ENCODE measurements around the gene NPAS1. TPM values are rescaled to one million over a fixed set of nuclear protein-coding genes. Genes with fewer than 3 reads are reported as not detected.

Gene NPAS1
- total RNA-seq, 1 experiment from 2014 or later = 4.6 TPM

- TF ChIP-seq REST (IDR thresholded peaks at IDR 0.05; ENCODE audit: low read depth) = no peak
Measured at GRCh38 chr19:47070756-47071155, 51.1 kb downstream of the NPAS1 start (continued).

DNA sequence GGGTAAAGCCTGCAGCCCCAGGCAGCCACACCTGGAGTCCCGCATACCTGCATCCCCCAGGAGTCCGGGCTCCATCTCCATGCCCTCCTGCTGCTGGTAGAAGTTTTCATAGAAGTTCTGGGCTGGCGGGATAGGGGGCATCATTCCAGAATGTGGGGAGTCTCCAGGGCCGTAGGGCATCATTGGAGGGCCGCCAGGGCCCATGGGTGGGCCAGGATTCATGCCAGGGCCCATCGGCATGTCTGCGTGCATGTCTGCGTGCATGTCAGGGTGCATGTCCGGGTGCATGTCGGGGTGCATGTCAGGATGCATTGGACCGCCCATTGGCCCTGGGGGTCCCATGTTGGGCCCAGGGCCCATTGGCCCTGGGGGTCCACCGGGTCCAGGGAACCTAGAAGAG is 52.1 kb downstream of the NPAS1 start:
- no peaks in the 10 kb centered on the region for H4K20me1 ChIP-seq (ENCODE audit: insufficient read depth)
- H3K9me2 ChIP-seq (ENCODE audit: insufficient read depth) = no peaks in the 10 kb centered on the region
- BruUV-seq (replicated peaks) = no TSS peak
- peaks cover 19 to 33% of the 10 kb centered on the region in 2 experiments; a peak in 3 of 4 replicates for H3K36me3 ChIP-seq (ENCODE audit: control insufficient read depth in 1 of 2, insufficient read depth in 2 of 2, low read length in 2 of 2)
- no peak overlapping the region for H3K9ac ChIP-seq (ENCODE audit: low read length)
- no peak overlapping the region for H3K4me2 ChIP-seq (ENCODE audit: low read length)
- peaks cover 6% of the 10 kb centered on the region; the same call in 1 of the 2 replicates for H3K79me2 ChIP-seq (ENCODE audit: insufficient read depth, low read length)
- DNase-seq (ENCODE audit: low read depth, low spot score) = no peak
- H3K27ac ChIP-seq (ENCODE audit: low read depth, low read length) = no peak overlapping the region
- ATAC-seq = no peak
- H3K27me3 ChIP-seq (ENCODE audit: insufficient read depth, low read length) = no peaks in the 10 kb centered on the region
- intact Hi-C loops (cut with micrococcal nuclease) = no loop called here
- H3K4me3 ChIP-seq (replicated peaks in 1 of 2; ENCODE audit: low read depth in 1 of 2, low read length in 2 of 2) = no peak overlapping the region
- no peaks in the 10 kb centered on the region for H3K4me1 ChIP-seq (ENCODE audit: control insufficient read depth in 1 of 2, insufficient read depth in 2 of 2, low read length in 2 of 2)
- ChIA-PET CTCF (no interaction called here), POLR2A (no interaction called here), RAD21 (ENCODE audit: low non-redundant PET in 1 of 2, low total read pairs in 2 of 2, uncharacterized antibody in 2 of 2, unreplicated experiment in 2 of 2) (no interaction called here)
- H3K9me3 ChIP-seq (ENCODE audit: control insufficient read depth in 1 of 2, insufficient read depth in 1 of 2, low read depth in 1 of 2, low read length in 2 of 2) = no peaks in the 10 kb centered on the region
- TF ChIP-seq CBX3 (IDR thresholded peaks at IDR 0.05; ENCODE audit: low read depth) = no peak
- no peak for TF ChIP-seq POLR2AphosphoS5 (IDR thresholded peaks at IDR 0.05; ENCODE audit: low read depth, low read length)
- no peak for TF ChIP-seq FOSL1 (IDR thresholded peaks at IDR 0.05; ENCODE audit: low read depth)
- TF ChIP-seq ZNF274 (IDR thresholded peaks at IDR 0.05; ENCODE audit: low read depth, low read length) = no peak
- TF ChIP-seq TCF7L2 (IDR thresholded peaks at IDR 0.05; ENCODE audit: borderline replicate concordance, extremely low read depth, insufficient read depth, insufficient read length) = no peak
- no peak for TF ChIP-seq EZH2 (IDR thresholded peaks at IDR 0.05)
- no peak for TF ChIP-seq JUND (IDR thresholded peaks at IDR 0.05)
- TF ChIP-seq, protein P1, sequence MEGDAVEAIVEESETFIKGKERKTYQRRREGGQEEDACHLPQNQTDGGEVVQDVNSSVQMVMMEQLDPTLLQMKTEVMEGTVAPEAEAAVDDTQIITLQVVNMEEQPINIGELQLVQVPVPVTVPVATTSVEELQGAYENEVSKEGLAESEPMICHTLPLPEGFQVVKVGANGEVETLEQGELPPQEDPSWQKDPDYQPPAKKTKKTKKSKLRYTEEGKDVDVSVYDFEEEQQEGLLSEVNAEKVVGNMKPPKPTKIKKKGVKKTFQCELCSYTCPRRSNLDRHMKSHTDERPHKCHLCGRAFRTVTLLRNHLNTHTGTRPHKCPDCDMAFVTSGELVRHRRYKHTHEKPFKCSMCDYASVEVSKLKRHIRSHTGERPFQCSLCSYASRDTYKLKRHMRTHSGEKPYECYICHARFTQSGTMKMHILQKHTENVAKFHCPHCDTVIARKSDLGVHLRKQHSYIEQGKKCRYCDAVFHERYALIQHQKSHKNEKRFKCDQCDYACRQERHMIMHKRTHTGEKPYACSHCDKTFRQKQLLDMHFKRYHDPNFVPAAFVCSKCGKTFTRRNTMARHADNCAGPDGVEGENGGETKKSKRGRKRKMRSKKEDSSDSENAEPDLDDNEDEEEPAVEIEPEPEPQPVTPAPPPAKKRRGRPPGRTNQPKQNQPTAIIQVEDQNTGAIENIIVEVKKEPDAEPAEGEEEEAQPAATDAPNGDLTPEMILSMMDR (IDR thresholded peaks at IDR 0.05 in 2 of 3, conservative IDR thresholded peaks at IDR 0.05 in 1 of 3; ENCODE audit: borderline replicate concordance in 1 of 3, insufficient read depth in 1 of 3, low read depth in 2 of 3, low read length in 2 of 3) = no peak
- TF ChIP-seq EZH2phosphoT487 (IDR thresholded peaks at IDR 0.05; ENCODE audit: borderline replicate concordance) = no peak
- TF ChIP-seq, protein P2, sequence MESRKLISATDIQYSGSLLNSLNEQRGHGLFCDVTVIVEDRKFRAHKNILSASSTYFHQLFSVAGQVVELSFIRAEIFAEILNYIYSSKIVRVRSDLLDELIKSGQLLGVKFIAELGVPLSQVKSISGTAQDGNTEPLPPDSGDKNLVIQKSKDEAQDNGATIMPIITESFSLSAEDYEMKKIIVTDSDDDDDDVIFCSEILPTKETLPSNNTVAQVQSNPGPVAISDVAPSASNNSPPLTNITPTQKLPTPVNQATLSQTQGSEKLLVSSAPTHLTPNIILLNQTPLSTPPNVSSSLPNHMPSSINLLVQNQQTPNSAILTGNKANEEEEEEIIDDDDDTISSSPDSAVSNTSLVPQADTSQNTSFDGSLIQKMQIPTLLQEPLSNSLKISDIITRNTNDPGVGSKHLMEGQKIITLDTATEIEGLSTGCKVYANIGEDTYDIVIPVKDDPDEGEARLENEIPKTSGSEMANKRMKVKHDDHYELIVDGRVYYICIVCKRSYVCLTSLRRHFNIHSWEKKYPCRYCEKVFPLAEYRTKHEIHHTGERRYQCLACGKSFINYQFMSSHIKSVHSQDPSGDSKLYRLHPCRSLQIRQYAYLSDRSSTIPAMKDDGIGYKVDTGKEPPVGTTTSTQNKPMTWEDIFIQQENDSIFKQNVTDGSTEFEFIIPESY (IDR thresholded peaks at IDR 0.05; ENCODE audit: extremely low read depth, insufficient replicate concordance, low read length) = no peak
- TF ChIP-seq, protein P3, sequence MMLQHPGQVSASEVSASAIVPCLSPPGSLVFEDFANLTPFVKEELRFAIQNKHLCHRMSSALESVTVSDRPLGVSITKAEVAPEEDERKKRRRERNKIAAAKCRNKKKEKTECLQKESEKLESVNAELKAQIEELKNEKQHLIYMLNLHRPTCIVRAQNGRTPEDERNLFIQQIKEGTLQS (IDR thresholded peaks at IDR 0.05) = no peak
- no peak for TF ChIP-seq SP1 (IDR thresholded peaks at IDR 0.05; ENCODE audit: low read depth)
- TF ChIP-seq ZFX (IDR thresholded peaks at IDR 0.05) = no peak
- TF ChIP-seq YY1 (IDR thresholded peaks at IDR 0.05; ENCODE audit: extremely low read depth, insufficient replicate concordance, low read depth, low read length) = no peak
- no peak for TF ChIP-seq EGR1 (IDR thresholded peaks at IDR 0.05; ENCODE audit: low read depth)
- no peak for TF ChIP-seq RAD21 (IDR thresholded peaks at IDR 0.05; ENCODE audit: low read depth)
- TF ChIP-seq POLR2A (IDR thresholded peaks at IDR 0.05; ENCODE audit: borderline replicate concordance, extremely low read depth, insufficient read depth, insufficient read length) = no peak
- TF ChIP-seq SIN3A (IDR thresholded peaks at IDR 0.05; ENCODE audit: low read depth) = no peak
- H2AFZ ChIP-seq (ENCODE audit: low read depth, low read length, poor library complexity, severe bottlenecking) = no peak overlapping the region
